Measurements from ENCODE around the gene LRRK1.

The LRRK1 gene

DNA sequence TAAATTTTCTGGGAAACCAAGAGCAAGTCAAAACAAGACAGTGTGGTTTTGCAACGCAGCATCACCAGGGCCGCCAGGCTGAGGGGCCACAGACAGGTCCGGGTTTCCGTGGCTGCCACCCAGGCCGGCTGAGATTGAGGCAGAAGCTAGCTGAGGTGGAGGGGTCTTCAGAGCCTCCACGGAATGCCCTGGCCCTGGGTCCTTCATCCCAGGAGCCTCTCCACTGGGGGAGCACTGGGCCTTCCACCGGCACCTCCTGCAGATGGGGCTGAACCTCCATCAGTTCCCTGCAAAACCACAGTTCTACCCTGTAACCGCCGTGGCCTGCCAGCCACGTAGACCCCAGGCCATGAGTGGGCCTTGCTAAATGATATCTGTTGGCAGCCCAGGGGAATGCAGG is 180.0 kb downstream of the LRRK1 start:
- TF ChIP-seq, protein P1, sequence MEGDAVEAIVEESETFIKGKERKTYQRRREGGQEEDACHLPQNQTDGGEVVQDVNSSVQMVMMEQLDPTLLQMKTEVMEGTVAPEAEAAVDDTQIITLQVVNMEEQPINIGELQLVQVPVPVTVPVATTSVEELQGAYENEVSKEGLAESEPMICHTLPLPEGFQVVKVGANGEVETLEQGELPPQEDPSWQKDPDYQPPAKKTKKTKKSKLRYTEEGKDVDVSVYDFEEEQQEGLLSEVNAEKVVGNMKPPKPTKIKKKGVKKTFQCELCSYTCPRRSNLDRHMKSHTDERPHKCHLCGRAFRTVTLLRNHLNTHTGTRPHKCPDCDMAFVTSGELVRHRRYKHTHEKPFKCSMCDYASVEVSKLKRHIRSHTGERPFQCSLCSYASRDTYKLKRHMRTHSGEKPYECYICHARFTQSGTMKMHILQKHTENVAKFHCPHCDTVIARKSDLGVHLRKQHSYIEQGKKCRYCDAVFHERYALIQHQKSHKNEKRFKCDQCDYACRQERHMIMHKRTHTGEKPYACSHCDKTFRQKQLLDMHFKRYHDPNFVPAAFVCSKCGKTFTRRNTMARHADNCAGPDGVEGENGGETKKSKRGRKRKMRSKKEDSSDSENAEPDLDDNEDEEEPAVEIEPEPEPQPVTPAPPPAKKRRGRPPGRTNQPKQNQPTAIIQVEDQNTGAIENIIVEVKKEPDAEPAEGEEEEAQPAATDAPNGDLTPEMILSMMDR (conservative IDR thresholded peaks at IDR 0.05; ENCODE audit: low read length) = 0 out of 2 replicates have a peak, but pooled peaks have one; percentile 12
- no peak overlapping the region for H3K4me3 ChIP-seq (ENCODE audit: low read length)
- no peak for DNase-seq (ENCODE audit: low read depth)

DNA sequence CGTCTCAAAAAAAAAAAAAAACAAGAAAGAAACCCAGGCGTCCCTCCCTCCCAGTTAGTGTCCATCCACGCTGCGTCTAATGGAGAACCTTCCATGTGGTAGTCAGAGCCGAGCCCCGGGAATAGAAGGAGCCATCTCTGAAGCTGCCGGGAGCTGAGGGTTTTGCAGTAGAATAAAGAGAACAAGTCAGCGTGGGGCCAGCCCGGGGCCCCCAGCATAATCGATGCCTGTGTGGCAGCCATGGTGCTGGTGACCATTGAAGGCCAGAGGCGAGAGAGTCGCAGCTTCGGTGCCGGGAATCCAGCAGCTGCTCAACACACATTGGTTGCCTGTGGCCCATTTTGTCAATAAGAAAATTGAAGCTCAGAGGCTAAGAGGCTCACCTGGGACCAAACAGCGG is 181.0 kb downstream of the LRRK1 start:
- H3K4me3 ChIP-seq (ENCODE audit: low read length) = no peak overlapping the region
- TF ChIP-seq, protein P1 (conservative IDR thresholded peaks at IDR 0.05; ENCODE audit: low read length) = no peak
- no peak for DNase-seq (ENCODE audit: low read depth)

DNA sequence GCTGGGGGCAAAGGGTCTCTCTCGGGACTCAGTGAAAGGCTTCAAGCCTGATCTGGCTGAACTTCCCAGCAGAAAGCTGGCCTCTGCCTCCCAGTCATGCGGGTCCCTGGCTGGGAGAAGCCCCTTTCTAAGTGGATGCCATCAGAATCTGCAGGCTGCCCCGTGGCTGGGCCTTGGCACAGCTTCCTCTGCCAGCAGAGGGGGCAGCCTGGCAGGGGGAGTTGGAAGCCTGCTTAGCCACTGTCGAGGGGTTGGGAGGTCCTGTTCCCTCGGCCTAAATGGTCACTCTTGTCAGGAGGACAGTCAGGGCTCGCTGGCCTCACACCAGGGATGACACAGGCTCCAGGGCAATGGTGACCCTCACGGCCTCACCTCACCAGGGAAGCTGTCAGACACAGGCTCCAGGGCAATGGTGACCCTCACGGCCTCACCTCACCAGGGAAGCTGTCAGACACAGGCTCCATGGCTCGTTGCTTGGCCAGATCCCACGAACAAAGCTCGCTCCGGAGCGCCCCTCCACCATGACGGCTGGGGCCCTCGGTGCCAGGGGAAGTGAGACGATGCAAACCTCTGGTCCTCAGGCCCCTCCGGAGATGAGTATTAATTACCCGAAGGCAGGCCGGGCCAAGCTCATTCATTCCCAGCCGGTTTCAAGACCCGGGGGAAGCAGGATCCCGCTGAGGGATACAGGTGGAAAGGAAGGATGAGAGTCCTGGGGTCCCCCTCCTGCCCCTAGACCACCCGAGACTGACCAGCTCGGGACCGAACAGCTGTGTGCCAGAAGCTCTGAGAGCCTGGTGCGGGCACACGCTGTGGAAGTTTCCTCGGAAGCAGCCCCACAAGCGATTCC is 181.7 kb downstream of the LRRK1 start:
- no peak for DNase-seq (ENCODE audit: low read depth)
- H3K4me3 ChIP-seq (ENCODE audit: low read length) = no peak overlapping the region
- TF ChIP-seq, protein P1 (conservative IDR thresholded peaks at IDR 0.05; ENCODE audit: low read length) = no peak

DNA sequence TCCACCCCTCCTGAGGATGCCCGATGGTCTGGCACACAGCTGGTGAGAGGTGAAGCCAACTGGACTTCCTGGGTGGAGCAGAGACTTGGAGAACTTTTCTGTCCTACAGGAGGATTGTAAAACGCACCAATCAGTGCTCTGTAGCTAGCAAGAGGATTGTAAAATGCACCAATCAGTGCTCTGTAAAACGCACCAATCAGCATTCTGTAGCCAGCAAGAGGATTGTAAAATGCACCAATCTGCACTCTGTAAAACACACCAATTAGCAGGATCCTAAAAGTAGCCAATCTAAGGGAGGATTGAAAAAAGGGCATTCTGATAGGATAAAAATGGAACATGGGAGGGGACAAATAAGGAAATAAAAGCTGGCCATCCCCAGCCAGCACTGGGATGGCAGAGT is 182.5 kb downstream of the LRRK1 start:
- no peak overlapping the region for H3K4me3 ChIP-seq (ENCODE audit: low read length)
- TF ChIP-seq, protein P1 (conservative IDR thresholded peaks at IDR 0.05; ENCODE audit: low read length) = no peak

DNA sequence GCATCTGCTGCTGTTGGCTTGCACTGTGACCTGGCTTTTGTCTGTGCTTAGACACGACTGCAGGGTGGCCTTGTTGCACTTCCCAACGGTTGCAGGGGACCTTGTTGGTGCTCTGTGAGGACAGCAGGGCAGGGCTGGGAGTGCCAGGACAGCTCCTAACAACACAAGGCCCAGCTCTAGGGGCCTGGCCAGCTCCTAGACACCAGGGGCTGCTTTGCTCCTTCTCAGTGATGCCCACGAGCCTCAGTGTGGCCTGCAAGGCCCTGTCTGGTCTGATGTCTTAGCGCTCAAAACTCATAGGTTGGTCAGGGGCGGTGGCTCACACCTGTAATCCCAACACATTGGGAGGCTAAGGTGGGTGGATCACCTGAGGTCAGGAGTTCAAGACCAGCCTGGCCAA is 183.6 kb downstream of the LRRK1 start:
- no peak overlapping the region for H3K4me3 ChIP-seq (ENCODE audit: low read length)
- no peak for DNase-seq (ENCODE audit: low read depth)
- TF ChIP-seq, protein P1 (conservative IDR thresholded peaks at IDR 0.05; ENCODE audit: low read length) = no peak

More for the DNA sequence above, 182.5 kb downstream of the LRRK1 start:
- no peak for DNase-seq (ENCODE audit: low read depth)

DNA sequence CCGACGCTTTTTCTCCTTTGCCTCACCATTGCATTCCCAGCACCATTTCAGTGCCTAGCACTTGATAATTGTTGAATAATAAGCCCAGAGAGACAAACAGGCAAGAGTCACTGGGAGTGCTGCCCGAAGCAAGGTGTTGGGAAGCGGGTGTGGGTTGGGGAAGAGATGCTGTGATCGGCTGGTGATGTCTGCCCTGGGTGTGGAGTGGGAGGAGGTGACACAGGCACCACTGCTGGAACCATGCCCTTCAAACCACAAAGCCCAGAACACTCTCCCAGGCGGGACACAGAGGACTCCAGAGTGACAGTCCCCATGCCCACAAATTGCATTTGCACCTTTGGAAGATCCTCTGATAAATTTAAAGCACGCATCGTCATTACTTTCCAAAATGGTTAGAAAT is 184.4 kb downstream of the LRRK1 start:
- no peak overlapping the region for H3K4me3 ChIP-seq (ENCODE audit: low read length)
- DNase-seq (ENCODE audit: low read depth) = no peak
- TF ChIP-seq, protein P1 (conservative IDR thresholded peaks at IDR 0.05; ENCODE audit: low read length) = no peak

DNA sequence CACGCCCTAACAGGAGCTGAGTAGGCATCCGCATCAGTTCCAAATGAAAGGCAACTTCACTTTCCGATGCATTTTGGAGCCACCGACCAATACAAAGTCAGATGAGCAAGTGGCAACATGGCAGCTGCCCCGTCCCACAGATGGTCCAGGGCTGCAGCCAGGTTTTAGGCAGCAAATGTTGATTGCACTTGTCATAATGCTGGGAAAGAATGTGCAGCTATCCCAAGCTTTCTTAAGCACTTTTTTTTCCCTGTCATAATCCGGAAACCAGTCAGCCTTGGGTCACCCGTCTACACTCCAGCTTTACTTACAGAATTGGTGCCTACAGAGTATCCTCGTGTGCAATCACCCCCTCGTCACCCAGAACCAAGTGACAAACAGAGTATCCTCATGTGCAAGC is 185.0 kb downstream of the LRRK1 start:
- TF ChIP-seq, protein P1 (conservative IDR thresholded peaks at IDR 0.05; ENCODE audit: low read length) = no peak
- no peak for DNase-seq (ENCODE audit: low read depth)
- no peak overlapping the region for H3K4me3 ChIP-seq (ENCODE audit: low read length)

Measured in AG10803 (cell line).